ENCODE measurements around the gene SH2D7.

The SH2D7 gene

GRCh38 chr15:78104566-78105475 is 12.5 kb downstream of the SH2D7 start:
- DNase-seq, result no peak

- DNase-seq, result no peak
Observed at GRCh38 chr15:78105476-78106241, 13.3 kb downstream of the SH2D7 start.

DNA sequence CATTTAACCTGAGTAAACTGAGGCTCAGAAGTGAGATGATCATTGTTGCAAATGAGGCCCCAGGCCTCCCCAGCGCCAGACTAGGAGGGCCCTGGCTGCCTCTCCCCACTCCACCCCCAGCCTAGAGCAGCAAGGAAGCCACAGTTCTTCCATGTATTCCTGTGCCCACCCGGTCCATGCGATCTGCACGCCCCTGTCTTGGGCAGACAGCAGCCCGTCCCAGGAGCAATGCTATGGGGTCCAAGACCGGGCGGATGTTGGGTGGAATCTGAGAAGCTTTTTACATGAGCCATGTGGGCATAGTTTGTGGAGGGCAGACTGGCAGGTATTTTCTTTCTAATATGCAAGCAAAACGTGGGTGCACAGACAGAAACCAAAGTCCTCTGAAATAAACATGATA is 15.1 kb downstream of the SH2D7 start:
- DNase-seq, result no peak

- peak; percentile 89 for DNase-seq
Observed at GRCh38 chr15:78108300-78109084, 16.1 kb downstream of the SH2D7 start.

GRCh38 chr15:78109156-78109555 is 16.8 kb downstream of the SH2D7 start:
- no peak for DNase-seq

- no peak for DNase-seq
Observed at GRCh38 chr15:78110096-78110495, 17.7 kb downstream of the SH2D7 start.

DNA sequence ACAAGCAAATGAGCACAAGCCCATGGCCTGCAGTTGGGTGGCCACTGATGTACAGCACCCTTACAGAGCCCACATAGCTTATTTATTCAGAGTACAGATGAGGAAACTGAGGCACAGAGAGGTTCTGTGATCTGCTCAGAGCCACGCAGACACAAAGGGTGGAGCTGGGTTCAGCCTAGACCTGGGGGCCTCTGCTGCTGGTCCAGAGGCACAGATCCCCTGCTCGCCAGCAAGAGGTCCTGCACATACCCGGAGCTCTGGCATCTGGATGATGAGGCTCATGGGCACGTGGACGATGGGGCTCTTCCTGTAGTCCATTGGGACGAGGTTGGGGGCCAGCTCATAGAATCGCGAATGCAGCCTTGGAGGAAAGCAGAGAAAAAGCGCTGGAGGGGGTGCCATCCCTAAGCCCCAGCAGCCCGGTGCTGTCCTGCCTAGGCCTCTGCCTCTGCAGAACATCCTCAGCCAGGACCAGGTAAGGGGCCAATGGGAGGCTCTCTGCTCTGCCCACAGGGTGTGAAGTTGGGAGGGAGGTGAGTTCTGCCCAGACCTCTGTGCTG is 18.6 kb downstream of the SH2D7 start:
- DNase-seq, result no peak

GRCh38 chr15:78111788-78112187 is 19.4 kb downstream of the SH2D7 start:
- no peak for DNase-seq

DNA sequence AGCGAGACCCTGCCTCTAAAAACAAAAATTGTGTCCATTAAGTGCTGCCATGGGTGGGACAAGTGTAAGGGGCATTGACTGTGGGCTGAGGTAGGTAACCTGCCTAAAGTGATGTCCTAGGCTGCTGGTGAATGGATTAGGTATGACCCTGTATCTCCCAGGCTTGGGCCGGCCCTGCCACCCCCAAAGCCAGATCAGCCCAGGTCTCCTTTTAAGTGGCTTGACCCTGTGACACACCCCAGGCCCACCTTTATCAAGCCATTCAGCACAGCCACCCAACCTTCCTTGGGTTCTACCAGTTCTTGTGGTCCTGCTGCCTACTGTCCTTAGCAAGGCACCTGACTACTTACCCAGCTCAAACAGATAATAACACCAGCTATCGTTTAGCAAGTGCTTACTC is 20.2 kb downstream of the SH2D7 start:
- no peak for DNase-seq

DNA sequence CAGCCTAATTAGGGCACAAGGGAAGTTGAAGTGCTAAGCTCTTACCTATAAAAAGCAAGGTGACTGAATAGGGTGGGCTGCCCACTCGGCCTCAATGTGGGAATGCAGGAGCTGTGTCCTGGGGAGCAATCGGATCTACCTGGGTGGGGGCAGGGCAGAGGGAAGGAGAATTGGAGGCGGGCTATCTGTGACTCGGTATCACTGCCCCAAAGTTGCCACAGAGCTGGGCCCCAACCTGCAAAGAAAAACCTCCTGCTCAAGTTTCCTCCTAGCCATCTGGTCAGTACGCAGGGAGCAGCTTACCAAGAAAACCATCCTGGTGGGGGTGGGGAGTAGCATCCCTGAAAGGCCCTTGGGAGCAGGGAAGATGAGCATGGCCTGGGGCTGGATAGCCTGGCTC is 28.2 kb downstream of the SH2D7 start:
- DNase-seq, result no peak

- no peak for DNase-seq
Observed at GRCh38 chr15:78125267-78125666, 32.9 kb downstream of the SH2D7 start.

DNA sequence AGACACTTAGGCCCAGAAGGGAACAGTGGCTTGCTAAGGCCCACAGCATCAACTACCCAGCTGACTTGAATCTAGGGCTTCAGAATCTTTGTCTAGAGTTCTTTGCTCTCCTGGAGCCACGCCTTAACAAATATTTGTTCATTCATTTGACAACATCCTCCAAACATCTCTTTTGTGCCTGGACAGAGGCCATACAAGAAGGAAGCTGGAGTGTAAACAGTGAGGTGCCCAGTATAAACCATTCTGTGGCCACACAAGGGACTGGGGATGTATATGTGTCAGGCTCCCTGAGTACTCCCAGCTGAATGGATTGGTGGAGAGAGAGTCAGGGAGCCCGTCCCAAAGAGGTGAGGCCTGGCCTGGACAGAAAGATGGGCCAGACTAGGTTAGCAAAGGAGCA is 35.5 kb downstream of the SH2D7 start:
- DNase-seq, result no peak

- no peak for DNase-seq
Observed at GRCh38 chr15:78129077-78129750, 36.9 kb downstream of the SH2D7 start.

GRCh38 chr15:78129751-78130287 is 37.5 kb downstream of the SH2D7 start:
- DNase-seq, result no peak

DNA sequence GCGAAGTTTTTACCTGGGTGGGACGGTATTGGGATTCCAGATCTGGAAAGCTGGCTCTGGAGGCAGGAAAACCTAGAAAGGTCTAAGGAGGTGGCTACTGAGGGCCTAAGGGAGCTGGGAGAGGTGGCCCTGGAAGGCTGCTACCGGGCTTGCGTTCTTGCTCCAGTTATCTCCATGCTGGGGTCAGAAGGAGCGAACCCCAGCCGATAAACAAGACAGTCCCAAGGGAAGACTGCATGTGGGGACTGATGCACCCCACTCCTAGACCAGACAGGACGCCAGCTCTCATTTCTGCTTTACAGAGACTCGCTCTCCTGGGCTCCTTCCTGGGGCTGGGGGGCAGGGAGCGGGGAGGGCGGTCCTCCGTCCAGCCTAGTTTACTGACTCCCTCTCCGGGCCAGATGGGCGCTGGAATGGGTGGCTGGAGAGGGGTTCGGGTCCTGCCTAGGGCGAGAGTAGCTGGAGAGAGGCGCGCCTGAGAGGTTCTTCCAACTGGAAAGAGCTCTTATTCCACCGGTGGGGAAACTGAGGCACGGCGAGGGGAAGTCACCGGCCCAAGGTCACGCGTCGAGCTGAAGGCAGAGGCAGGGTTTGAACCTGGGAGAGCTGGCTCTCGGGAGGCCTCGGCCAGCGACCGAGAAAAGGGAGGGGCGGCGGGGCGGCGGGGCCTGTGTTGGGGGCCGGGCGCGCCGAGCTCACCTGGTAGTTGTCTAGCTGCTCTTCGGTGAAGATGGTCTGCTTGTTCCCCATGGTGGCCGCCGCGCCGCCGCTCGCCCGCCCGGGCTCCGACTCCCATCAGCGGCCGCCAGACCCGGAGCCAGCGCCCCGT is 38.3 kb downstream of the SH2D7 start:
- DNase-seq, result peak; percentile 34

- peak; percentile 77 for DNase-seq
Observed at GRCh38 chr15:78131295-78132061, 39.1 kb downstream of the SH2D7 start, which contains the start of gene CIB2. TSS of gene CIB2 (minus strand) at chr15:78131445. CDS start at chr15:78131215, 230 bp downstream.

- no peak for DNase-seq
Observed at GRCh38 chr15:78133801-78134200, 41.4 kb downstream of the SH2D7 start.

DNA sequence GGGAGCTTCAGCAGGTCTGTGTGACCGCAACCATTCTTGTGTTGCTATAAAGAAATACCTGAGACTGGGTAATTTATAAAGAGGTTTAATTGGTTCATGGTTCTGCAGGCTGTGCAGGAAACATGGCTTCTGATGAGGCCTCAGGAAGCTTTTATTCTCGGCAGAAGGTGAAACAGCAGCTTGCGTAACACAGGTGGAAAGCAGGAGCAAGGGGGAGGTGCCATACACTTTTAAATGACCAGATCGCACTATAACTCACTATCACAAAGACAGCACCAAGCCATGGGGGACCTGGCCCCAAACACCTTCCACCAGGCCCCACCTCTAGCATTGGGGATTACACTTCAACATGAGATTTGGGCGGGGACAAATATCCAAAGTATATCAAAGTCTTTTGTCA is 47.2 kb downstream of the SH2D7 start:
- no peak for DNase-seq

DNA sequence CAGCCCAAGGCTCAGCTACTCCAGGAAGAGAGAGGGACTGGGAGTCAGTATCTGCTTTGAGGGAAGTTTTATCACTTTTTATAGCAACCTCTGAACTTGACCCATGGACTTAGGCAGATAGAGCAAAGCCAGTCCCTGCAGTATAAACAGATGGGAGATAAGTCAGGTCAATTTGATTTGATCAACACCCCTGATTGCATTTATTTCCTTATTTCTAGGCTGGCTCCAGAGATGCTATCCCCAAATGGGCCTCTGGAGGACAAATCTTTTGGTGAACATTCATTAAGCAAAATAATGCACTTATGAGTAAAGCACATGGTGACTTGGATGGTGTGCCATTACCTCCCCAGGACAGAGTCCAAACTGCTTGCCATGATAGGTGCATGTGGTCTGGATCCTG is 47.9 kb downstream of the SH2D7 start:
- no peak for DNase-seq

GRCh38 chr15:78142332-78142731 is 50.0 kb downstream of the SH2D7 start:
- DNase-seq, result no peak
